Right lobe of liver (tissue), 6 donors: ENCODE results near the gene KHDC4. TPM values are rescaled to one million over a fixed set of nuclear protein-coding genes. Genes with fewer than 3 reads are reported as not detected.

Source experiments
- ATAC-seq, 4 donors: fragments of 200-7000 bp; cut with Tn5 transposase; one replicate each; pipeline ENCODE4 v1.9.1; 2020; ENCODE audit warnings: mild to moderate bottlenecking in 4 of 4, moderate library complexity in 4 of 4
- DNase-seq, 3 donors: peaks; one replicate each; pipeline ENCODE4 v3.0.0-alpha.2; 2020
- H3K27ac ChIP-seq, 3 donors: fragments of 200-600 bp; one replicate each; pipeline ENCODE4 v1.8.0; 2022
- H3K27me3 ChIP-seq, 2 donors: fragments of 200-600 bp; one replicate each; pipeline ENCODE4 v1.8.0; 2022
- H3K36me3 ChIP-seq, 4 donors: fragments of 200-600 bp; sonication (generic) in 1 of 4; one replicate each; pipeline versions ENCODE4 v1.5.1 to v1.8.0; 2017 to 2022; ENCODE audit warnings: control low read depth in 1 of 4
- H3K4me1 ChIP-seq, 4 donors: fragments of 200-600 bp; sonication (generic) in 1 of 4; one replicate each; pipeline versions ENCODE4 v1.5.1 to v1.8.0; 2017 to 2022; ENCODE audit warnings: control low read depth in 1 of 4
- H3K4me3 ChIP-seq, 3 donors: fragments of 200-600 bp; one replicate each; pipeline ENCODE4 v1.8.0; 2022
- H3K9me3 ChIP-seq, 4 donors: fragments of 200-600 bp; sonication (generic) in 1 of 4; one replicate each; pipeline versions ENCODE4 v1.5.1 to v1.8.0; 2017 to 2022; ENCODE audit warnings: control low read depth in 1 of 4
- POLR2A ChIP-seq: fragments of 450-650 bp; IDR thresholded peaks from one replicate; pipeline ENCODE4 v1.6.1; 2017; ENCODE audit warnings: antibody characterized with exemption, mild to moderate bottlenecking
- WGBS: methylation state at CpG from one replicate; pipeline ENCODE4 v1.1.6; 2018; ENCODE audit warnings: low coverage, low lambda C conversion rate; ENCODE audit not compliant: insufficient coverage; ENCODE audit errors: missing lambda C conversion rate; 5-methylcytosine and 5-hydroxymethylcytosine counted together
- intact Hi-C, 2 donors: fragments of 100-400 bp; cut with DNase I; formaldehyde crosslinking; loops; one replicate each; pipeline versions ENCODE4 v1.11.2 to v1.14.1; 2022
- microRNA-seq, 2 donors: library from miRNA; unstranded; fragments of <30 nt; microRNA quantifications; one replicate each; pipeline ENCODE4, GENCODE V29; 2019 to 2020
- small RNA-seq, 2 experiments: library from RNA; depleted of rRNA; stranded (forward); fragments of <200 nt; gene quantifications; one replicate each; pipeline ENCODE3, GENCODE V24; 2016
- total RNA-seq, 6 experiments: library from RNA; depleted of rRNA in 2 of 6; stranded (reverse); fragments of >200 nt in 2 of 6; fragmentation: NEBNext Ultra II Directional in 3 of 6; extraction: Animal tissue kit (Norgen Biotek cat#: 25700) in 3 of 6; gene quantifications; one replicate each; pipeline versions ENCODE4 v1.1.0 to v1.2.4, GENCODE V29; 2016 to 2023
- TF ChIP-seq, protein P1 (sequence below), 4 donors: fragments of 200-600 bp in 3 of 4; fragments of 450-650 bp in 1 of 4; IDR thresholded peaks; one replicate each; pipeline versions ENCODE4 v1.5.1 to v1.8.0; 2016 to 2022; ENCODE audit warnings: antibody characterized with exemption in 4 of 4, mild to moderate bottlenecking in 2 of 4
- donor health status: DM: no; HTN: yes; CAD: no.
- donor health status: DM: no; HTN: no; CAD: no.
- donor health status: DM: no; HTN: no; CAD: no.
- donor health status: DM: no; HTN: yes; CAD: no.
- donor health status: DM: no; HTN: yes; CAD: no.

The KHDC4 gene
- total RNA-seq, 6 experiments from 2014 or later, result 14.1 to 19.0 (median 17.2) TPM

DNA sequence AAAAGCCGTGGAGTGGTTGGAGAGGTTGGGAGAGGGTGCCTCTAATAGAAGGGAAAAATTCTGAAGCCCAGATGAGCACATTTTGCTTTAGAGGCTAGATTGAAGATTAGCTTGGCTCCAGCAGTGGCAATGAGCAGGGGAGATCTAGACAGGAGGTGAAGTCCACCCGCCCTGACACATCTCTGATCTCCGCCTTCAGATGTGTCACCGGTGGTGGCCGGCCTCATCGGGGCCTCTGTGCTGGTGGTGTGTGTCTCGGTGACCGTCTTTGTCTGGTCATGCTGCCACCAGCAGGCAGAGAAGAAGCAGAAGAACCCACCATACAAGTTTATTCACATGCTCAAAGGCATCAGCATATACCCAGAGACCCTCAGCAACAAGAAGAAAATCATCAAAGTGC lies 66.4 kb downstream of the KHDC4 start:
- no peaks in the 10 kb centered on the region for H3K4me1 ChIP-seq
- H3K9me3 ChIP-seq, result no peaks in the 10 kb centered on the region
- no peak overlapping the region for H3K27ac ChIP-seq
- DNase-seq (no peak), ATAC-seq (no peak)
- WGBS, result 79% methylated on average over 4 of the region's 8 CpGs
- H3K36me3 ChIP-seq, result no peaks in the 10 kb centered on the region
- intact Hi-C loops, result no loop called here
- no peaks in the 10 kb centered on the region for H3K27me3 ChIP-seq
- H3K4me3 ChIP-seq, result no peak overlapping the region
- TF ChIP-seq POLR2A, result no peak
- TF ChIP-seq, protein P1, sequence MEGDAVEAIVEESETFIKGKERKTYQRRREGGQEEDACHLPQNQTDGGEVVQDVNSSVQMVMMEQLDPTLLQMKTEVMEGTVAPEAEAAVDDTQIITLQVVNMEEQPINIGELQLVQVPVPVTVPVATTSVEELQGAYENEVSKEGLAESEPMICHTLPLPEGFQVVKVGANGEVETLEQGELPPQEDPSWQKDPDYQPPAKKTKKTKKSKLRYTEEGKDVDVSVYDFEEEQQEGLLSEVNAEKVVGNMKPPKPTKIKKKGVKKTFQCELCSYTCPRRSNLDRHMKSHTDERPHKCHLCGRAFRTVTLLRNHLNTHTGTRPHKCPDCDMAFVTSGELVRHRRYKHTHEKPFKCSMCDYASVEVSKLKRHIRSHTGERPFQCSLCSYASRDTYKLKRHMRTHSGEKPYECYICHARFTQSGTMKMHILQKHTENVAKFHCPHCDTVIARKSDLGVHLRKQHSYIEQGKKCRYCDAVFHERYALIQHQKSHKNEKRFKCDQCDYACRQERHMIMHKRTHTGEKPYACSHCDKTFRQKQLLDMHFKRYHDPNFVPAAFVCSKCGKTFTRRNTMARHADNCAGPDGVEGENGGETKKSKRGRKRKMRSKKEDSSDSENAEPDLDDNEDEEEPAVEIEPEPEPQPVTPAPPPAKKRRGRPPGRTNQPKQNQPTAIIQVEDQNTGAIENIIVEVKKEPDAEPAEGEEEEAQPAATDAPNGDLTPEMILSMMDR (IDR thresholded peaks at IDR 0.05), result no peak

DNA sequence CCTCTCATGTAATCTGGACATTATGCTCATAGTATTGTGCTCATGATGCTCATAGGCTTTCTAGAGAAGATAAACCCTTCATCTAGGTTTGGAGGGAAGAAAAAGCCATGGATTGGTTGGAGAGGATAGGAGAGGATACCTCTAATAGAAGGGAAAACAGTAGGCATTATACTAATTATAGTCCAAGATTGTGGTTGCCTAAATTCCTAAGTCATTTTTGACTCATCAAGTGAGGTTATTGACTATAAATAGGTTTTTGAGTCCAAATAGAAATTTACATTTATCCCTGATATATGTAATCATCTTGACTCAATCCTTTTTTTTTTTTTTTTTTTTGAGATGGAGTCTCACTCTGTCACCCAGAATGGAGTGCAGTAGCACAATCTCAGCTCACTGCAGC lies 69.8 kb downstream of the KHDC4 start:
- intact Hi-C loops, result no loop called here
- no peak for ATAC-seq

More for the DNA sequence above, 69.8 kb downstream of the KHDC4 start:
- DNase-seq, result no peak
- Histone ChIP-seq H3K27me3 (no peaks in the 10 kb centered on the region), H3K36me3 (no peaks in the 10 kb centered on the region), H3K27ac (no peak overlapping the region), H3K9me3 (no peaks in the 10 kb centered on the region), H3K4me3 (no peak overlapping the region), H3K4me1 (no peaks in the 10 kb centered on the region)
- TF ChIP-seq, protein P1 (IDR thresholded peaks at IDR 0.05), result no peak
- TF ChIP-seq POLR2A, result no peak

Small RNA genes lying within 50 kb of the gene (microRNA-seq; reads per million reads assigned to microRNA genes)
- 0 reads per million in 2 donors for gene MIR6738

Small RNA genes lying within 50 kb of the gene (small RNA-seq; reads per million reads assigned to genes)
- 0 reads per million in 2 experiments for gene MIR6738
- 0 reads per million in 2 experiments for gene RF00015
- 0 reads per million in 2 experiments for gene SCARNA4
- 196 to 217 reads per million in 2 experiments for gene SNORA80E

Other genes starting within 250 kb of the KHDC4 start
- 10 to 100 TPM; 24.3 to 37.2 (median 28.9) TPM for gene YY1AP1, start 245.6 kb downstream of the KHDC4 start, total RNA-seq
- 100 to 1,000 TPM in 2 of 6 experiments, 10 to 100 TPM in 4; 53.9 to 136 (median 65.7) TPM for gene DAP3, start 245.3 kb downstream of the KHDC4 start, total RNA-seq
- gene GON4L, start 77.2 kb downstream of the KHDC4 start, total RNA-seq, result 10 to 100 TPM; 10.7 to 23.2 (median 20.1) TPM
- 1 to 10 TPM in 1 of 6 experiments, under 1 TPM in 5; 0.46 to 1.5 (median 0.73) TPM for gene SYT11, start 74.8 kb downstream of the KHDC4 start, total RNA-seq
- 10 to 100 TPM in 3 of 6 experiments, 1 to 10 TPM in 3; 4.9 to 28.3 (median 11.3) TPM for gene RIT1, start 23.1 kb downstream of the KHDC4 start, total RNA-seq
- gene RXFP4, start 7.2 kb upstream of the KHDC4 start, total RNA-seq, result not detected
- gene ARHGEF2, start 44.1 kb upstream of the KHDC4 start, total RNA-seq, result 10 to 100 TPM in 4 of 6 experiments, 1 to 10 TPM in 2; 7.9 to 23.8 (median 13.1) TPM
- 100 to 1,000 TPM in 4 of 6 experiments, 10 to 100 TPM in 2; 59.5 to 227 (median 103) TPM for gene SSR2, start 86.5 kb upstream of the KHDC4 start, total RNA-seq
- 10 to 100 TPM; 19.0 to 25.5 (median 21.0) TPM for gene UBQLN4, start 119.4 kb upstream of the KHDC4 start, total RNA-seq
- 10 to 100 TPM; 49.4 to 71.0 (median 60.3) TPM for gene LAMTOR2, start 120.4 kb upstream of the KHDC4 start, total RNA-seq
- 1 to 10 TPM in 2 of 6 experiments, under 1 TPM in 4; 0.40 to 3.2 (median 0.77) TPM for gene RAB25, start 126.7 kb upstream of the KHDC4 start, total RNA-seq
- gene MEX3A, start 148.1 kb upstream of the KHDC4 start, total RNA-seq, result 1 to 10 TPM in 1 of 6 experiments, under 1 TPM in 5; 0.35 to 1.4 (median 0.83) TPM
- 100 to 1,000 TPM in 3 of 6 experiments, 10 to 100 TPM in 3; 79.4 to 129 (median 98.8) TPM for gene LMNA, start 180.3 kb upstream of the KHDC4 start, total RNA-seq
- gene SEMA4A, start 219.2 kb upstream of the KHDC4 start, total RNA-seq, result 1 to 10 TPM in 4 of 6 experiments, under 1 TPM in 2; 0.62 to 2.6 (median 1.3) TPM